Memory B cell (primary cell): Measurements from ENCODE around the gene NMNAT2.
A peak's percentile ranks its signal among the peaks of the same experiment; 100 is the strongest.

Source experiments
- ATAC-seq: fragments of 150-1000 bp; cut with Tn5 transposase; 2 replicates; pipeline ENCODE4 v1.10.0; 2021; ENCODE audit warnings: low read depth, mild to moderate bottlenecking, moderate library complexity
- DNase-seq, 2 donors: peaks; one replicate each; pipeline ENCODE4 v3.0.0; 2022; ENCODE audit warnings: low spot score in 2 of 2
- H3K27ac Mint-ChIP-seq: one replicate; pipeline ENCODE4 v1.8.0; 2022; ENCODE audit warnings: mild to moderate bottlenecking, moderate library complexity, mixed read lengths
- H3K27me3 Mint-ChIP-seq: one replicate; pipeline ENCODE4 v1.8.0; 2022; ENCODE audit warnings: mixed read lengths
- H3K36me3 Mint-ChIP-seq: one replicate; pipeline ENCODE4 v1.8.0; 2022; ENCODE audit warnings: mild to moderate bottlenecking, mixed read lengths
- H3K4me1 Mint-ChIP-seq: one replicate; pipeline ENCODE4 v1.8.0; 2022; ENCODE audit warnings: mixed read lengths
- H3K4me3 Mint-ChIP-seq: one replicate; pipeline ENCODE4 v1.8.0; 2022; ENCODE audit warnings: mild to moderate bottlenecking, moderate library complexity, mixed read lengths
- H3K9me3 Mint-ChIP-seq: one replicate; pipeline ENCODE4 v1.8.0; 2022; ENCODE audit warnings: mixed read lengths

NMNAT2 gene

GRCh38 chr1:183251959-183252450, 166.2 kb downstream of the NMNAT2 start:
- ATAC-seq (no peak), DNase-seq (no peak)
- peaks cover 1% of the 10 kb centered on the region for H3K9me3 Mint-ChIP-seq
- peaks cover 6% of the 10 kb centered on the region for H3K4me1 Mint-ChIP-seq
- H3K4me3 Mint-ChIP-seq, result no peak overlapping the region
- H3K27me3 Mint-ChIP-seq, result peaks cover 10% of the 10 kb centered on the region
- peak overlapping the region; percentile 43 for H3K27ac Mint-ChIP-seq
- H3K36me3 Mint-ChIP-seq, result no peaks in the 10 kb centered on the region

- Mint-ChIP-seq H3K27me3 (peaks cover 10% of the 10 kb centered on the region), H3K4me3 (no peak overlapping the region), H3K27ac (no peak overlapping the region), H3K4me1 (peaks cover 6% of the 10 kb centered on the region), H3K36me3 (no peaks in the 10 kb centered on the region), H3K9me3 (peaks cover 1% of the 10 kb centered on the region)
- ATAC-seq (no peak), DNase-seq (no peak)
These were observed 166.8 kb downstream of the NMNAT2 start for GRCh38 chr1:183251101-183251958.

- peaks cover 6% of the 10 kb centered on the region for H3K4me1 Mint-ChIP-seq
- H3K9me3 Mint-ChIP-seq, result peaks cover 1% of the 10 kb centered on the region
- H3K27me3 Mint-ChIP-seq, result peaks cover 11% of the 10 kb centered on the region
These were observed 168.2 kb downstream of the NMNAT2 start for GRCh38 chr1:183249941-183250452.

GRCh38 chr1:183248989-183249691, 169.0 kb downstream of the NMNAT2 start:
- Mint-ChIP-seq H3K27ac (no peak overlapping the region), H3K4me1 (peaks cover 6% of the 10 kb centered on the region), H3K9me3 (no peaks in the 10 kb centered on the region), H3K4me3 (no peak overlapping the region), H3K36me3 (no peaks in the 10 kb centered on the region), H3K27me3 (peaks cover 13% of the 10 kb centered on the region)
- ATAC-seq, result no peak
- DNase-seq, result no peak

More at GRCh38 chr1:183249941-183250452, 168.2 kb downstream of the NMNAT2 start:
- H3K27ac Mint-ChIP-seq, result no peak overlapping the region
- H3K36me3 Mint-ChIP-seq, result no peaks in the 10 kb centered on the region
- DNase-seq (no peak), ATAC-seq (no peak)
- no peak overlapping the region for H3K4me3 Mint-ChIP-seq

DNA sequence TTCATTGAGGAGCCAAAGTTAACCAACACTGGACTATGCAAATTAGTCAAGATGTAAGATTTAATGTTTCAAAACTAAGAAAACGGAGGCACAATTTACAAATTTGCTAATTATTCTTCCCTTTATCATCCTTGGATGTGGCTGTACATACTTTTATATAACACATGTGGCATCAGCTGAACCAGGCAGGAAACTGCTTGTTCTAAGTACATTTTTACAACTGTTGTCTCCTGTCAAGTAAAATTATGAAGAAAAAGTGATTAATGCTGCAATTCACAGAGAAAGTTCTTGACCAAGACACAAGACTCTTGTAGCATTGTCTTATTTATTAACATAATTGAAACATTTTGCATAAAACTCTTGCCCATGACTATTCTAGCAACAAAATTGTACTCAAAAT, 170.2 kb downstream of the NMNAT2 start:
- DNase-seq, result no peak
- no peaks in the 10 kb centered on the region for H3K36me3 Mint-ChIP-seq
- H3K4me1 Mint-ChIP-seq, result peaks cover 6% of the 10 kb centered on the region
- H3K27ac Mint-ChIP-seq, result no peak overlapping the region
- H3K9me3 Mint-ChIP-seq, result no peaks in the 10 kb centered on the region
- no peak for ATAC-seq
- peaks cover 16% of the 10 kb centered on the region for H3K27me3 Mint-ChIP-seq
- H3K4me3 Mint-ChIP-seq, result no peak overlapping the region

GRCh38 chr1:183247484-183247883, 170.7 kb downstream of the NMNAT2 start:
- Mint-ChIP-seq H3K4me3 (no peak overlapping the region), H3K27me3 (peaks cover 17% of the 10 kb centered on the region), H3K4me1 (peaks cover 6% of the 10 kb centered on the region), H3K36me3 (no peaks in the 10 kb centered on the region), H3K9me3 (no peaks in the 10 kb centered on the region), H3K27ac (no peak overlapping the region)
- no peak for ATAC-seq
- no peak for DNase-seq

DNA sequence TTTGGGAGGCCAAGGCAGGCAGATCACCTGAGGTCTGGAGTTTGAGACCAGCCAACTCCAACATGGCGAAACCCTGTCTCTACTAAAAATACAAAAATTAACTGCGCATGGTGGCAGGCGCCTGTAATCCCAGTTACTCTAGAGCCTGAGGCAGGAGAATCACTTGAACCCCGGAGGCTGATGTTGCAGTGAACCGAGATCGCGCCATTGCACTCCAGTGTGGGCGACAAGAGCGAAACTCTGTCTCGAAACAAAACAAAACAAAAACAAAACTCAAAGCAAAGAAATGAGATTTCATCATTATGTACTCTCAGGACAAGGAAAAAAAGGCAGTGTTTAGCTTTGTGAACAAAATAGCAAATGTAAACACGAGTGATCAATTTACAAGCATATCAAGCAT, 171.1 kb downstream of the NMNAT2 start:
- H3K4me3 Mint-ChIP-seq, result no peak overlapping the region
- ATAC-seq (no peak), DNase-seq (no peak)
- H3K27me3 Mint-ChIP-seq, result peaks cover 18% of the 10 kb centered on the region
- H3K36me3 Mint-ChIP-seq, result no peaks in the 10 kb centered on the region
- H3K9me3 Mint-ChIP-seq, result no peaks in the 10 kb centered on the region
- no peak overlapping the region for H3K27ac Mint-ChIP-seq
- peaks cover 6% of the 10 kb centered on the region for H3K4me1 Mint-ChIP-seq

DNA sequence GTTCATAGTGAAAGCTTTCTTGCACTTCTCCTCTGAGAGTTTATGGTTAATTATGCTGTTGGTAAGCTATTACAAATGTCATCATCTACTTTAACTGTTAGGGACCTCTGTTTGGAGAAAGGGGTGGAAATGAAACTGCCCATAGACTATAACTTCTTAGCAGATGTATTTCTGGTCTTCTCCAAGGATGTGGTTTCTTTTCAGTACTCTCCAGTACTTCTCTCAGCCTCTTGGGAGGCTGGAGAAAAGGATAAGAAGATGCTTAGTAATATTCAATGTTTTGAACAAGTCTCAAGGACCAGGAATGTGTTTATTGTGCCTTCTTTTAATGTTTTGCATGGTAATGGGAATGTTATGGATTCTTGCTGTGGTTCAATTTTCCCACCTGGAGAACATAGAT, 171.7 kb downstream of the NMNAT2 start:
- Mint-ChIP-seq H3K9me3 (no peaks in the 10 kb centered on the region), H3K27me3 (peaks cover 15% of the 10 kb centered on the region), H3K4me3 (no peak overlapping the region), H3K36me3 (no peaks in the 10 kb centered on the region), H3K27ac (no peak overlapping the region), H3K4me1 (peaks cover 3% of the 10 kb centered on the region)
- DNase-seq (no peak), ATAC-seq (no peak)

GRCh38 chr1:183245357-183245756, 172.8 kb downstream of the NMNAT2 start:
- Mint-ChIP-seq H3K9me3 (no peaks in the 10 kb centered on the region), H3K27ac (no peak overlapping the region), H3K4me3 (no peak overlapping the region)

DNA sequence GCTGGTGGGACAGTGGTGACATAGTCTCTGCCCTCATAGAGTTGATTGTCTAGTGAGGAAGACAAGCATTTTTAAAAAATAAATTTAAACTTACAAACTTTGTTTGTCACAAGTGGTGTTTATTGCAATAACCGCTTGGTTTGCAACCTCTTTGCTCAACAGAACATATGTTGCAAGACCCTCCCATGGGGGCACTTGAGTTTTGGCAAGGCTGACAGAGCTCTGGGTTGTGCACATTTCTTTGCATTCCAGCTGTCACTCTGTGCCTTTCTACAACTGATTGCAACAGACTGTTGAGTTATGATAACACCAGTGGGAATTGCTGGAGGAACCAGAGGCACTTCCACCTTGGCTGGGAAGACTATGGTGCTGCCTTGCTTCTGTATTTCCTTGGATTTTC, 173.7 kb downstream of the NMNAT2 start:
- peaks cover 3% of the 10 kb centered on the region for H3K4me1 Mint-ChIP-seq
- H3K27ac Mint-ChIP-seq, result no peak overlapping the region
- ATAC-seq (no peak), DNase-seq (no peak)
- peaks cover 2% of the 10 kb centered on the region for H3K36me3 Mint-ChIP-seq
- H3K27me3 Mint-ChIP-seq, result peaks cover 15% of the 10 kb centered on the region
- no peaks in the 10 kb centered on the region for H3K9me3 Mint-ChIP-seq
- H3K4me3 Mint-ChIP-seq, result no peak overlapping the region

More at GRCh38 chr1:183245357-183245756, 172.8 kb downstream of the NMNAT2 start:
- H3K4me1 Mint-ChIP-seq, result peaks cover 3% of the 10 kb centered on the region
- no peak for DNase-seq
- peaks cover 18% of the 10 kb centered on the region for H3K27me3 Mint-ChIP-seq
- no peak for ATAC-seq
- peaks cover 2% of the 10 kb centered on the region for H3K36me3 Mint-ChIP-seq

GRCh38 chr1:183243161-183244050, 174.8 kb downstream of the NMNAT2 start:
- H3K4me3 Mint-ChIP-seq, result no peak overlapping the region
- H3K4me1 Mint-ChIP-seq, result no peaks in the 10 kb centered on the region
- H3K9me3 Mint-ChIP-seq, result no peaks in the 10 kb centered on the region
- peaks cover 2% of the 10 kb centered on the region for H3K36me3 Mint-ChIP-seq
- H3K27me3 Mint-ChIP-seq, result peaks cover 11% of the 10 kb centered on the region
- DNase-seq (no peak), ATAC-seq (no peak)
- no peak overlapping the region for H3K27ac Mint-ChIP-seq

DNA sequence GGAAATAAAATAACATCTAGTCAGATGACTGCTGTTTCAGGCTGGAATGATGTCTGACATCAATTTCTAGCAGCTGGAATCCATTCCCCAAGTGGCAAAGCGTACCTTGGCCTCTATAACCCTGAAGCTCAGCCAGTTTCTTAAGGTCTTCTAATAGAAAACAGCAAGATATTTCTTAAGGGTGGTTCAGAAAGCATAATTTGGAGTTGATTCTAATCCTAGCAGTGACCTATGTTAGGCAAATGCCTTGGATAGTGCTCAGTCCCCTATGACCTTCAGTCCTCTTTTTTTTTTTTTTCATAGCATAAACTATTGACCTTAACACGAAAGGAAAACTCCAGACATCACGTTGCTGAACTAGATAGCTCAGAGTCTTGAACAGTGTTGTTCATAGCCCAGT, 175.6 kb downstream of the NMNAT2 start:
- DNase-seq (no peak), ATAC-seq (no peak)
- Mint-ChIP-seq H3K27me3 (peaks cover 11% of the 10 kb centered on the region), H3K36me3 (peaks cover 2% of the 10 kb centered on the region), H3K4me3 (no peak overlapping the region), H3K27ac (no peak overlapping the region), H3K4me1 (no peaks in the 10 kb centered on the region), H3K9me3 (no peaks in the 10 kb centered on the region)

DNA sequence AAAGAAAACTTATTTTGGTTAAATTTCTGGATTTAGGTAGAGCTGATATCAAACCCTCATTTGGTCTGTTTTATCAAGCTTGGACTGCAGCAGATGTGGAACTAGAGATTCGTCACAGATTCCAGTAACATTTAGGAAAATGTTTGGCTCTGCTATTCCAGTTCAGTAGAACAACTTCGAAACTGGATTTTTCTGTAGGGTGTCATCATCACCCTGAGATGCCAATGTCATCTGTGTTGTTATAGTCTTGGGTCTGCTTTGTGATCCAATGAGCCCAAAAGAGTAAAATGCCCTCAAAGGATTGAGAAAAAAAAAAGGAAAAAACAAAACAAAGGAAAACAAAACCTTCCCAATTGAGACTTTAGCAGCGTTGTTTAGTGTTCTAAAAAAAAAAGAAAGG, 176.7 kb downstream of the NMNAT2 start:
- peaks cover 2% of the 10 kb centered on the region for H3K36me3 Mint-ChIP-seq
- H3K4me1 Mint-ChIP-seq, result no peaks in the 10 kb centered on the region
- no peaks in the 10 kb centered on the region for H3K9me3 Mint-ChIP-seq
- no peak overlapping the region for H3K27ac Mint-ChIP-seq
- DNase-seq (no peak), ATAC-seq (no peak)
- peaks cover 11% of the 10 kb centered on the region for H3K27me3 Mint-ChIP-seq
- no peak overlapping the region for H3K4me3 Mint-ChIP-seq
